NCI-H1105 treated with DMSO at 0.1 percent for 48 hours (cell line): ENCODE data around the gene OXSR1.
"Not testable (repeated sequence)": the region's sequence is repeated elsewhere in the genome, so short reads cannot be mapped to it uniquely, and the experiment has no call there.

Experiments used
- DNase-seq: peaks from one replicate; lab custom pipeline; 2025; lab: John Stamatoyannopoulos, UW

Gene OXSR1

GRCh38 chr3:38271553-38271952 is 106.2 kb downstream of the OXSR1 start:
- no peak for DNase-seq

GRCh38 chr3:38274864-38275649 is 109.7 kb downstream of the OXSR1 start:
- DNase-seq: no peak

- no peak for DNase-seq
Measured at GRCh38 chr3:38275658-38276057, 110.3 kb downstream of the OXSR1 start.

- DNase-seq: no peak
Measured at GRCh38 chr3:38276081-38276916, 111.0 kb downstream of the OXSR1 start.

- DNase-seq: no peak
Measured at GRCh38 chr3:38276917-38277630, 111.7 kb downstream of the OXSR1 start.

- DNase-seq: no peak
Measured at GRCh38 chr3:38278841-38279240, 113.5 kb downstream of the OXSR1 start.

GRCh38 chr3:38281895-38282686 is 116.8 kb downstream of the OXSR1 start, which contains the start of gene SLC22A14:
TSS of gene SLC22A14 (plus strand) at chr3:38282294. CDS start at chr3:38306027, 23,733 bp downstream.
- DNase-seq: no peak

- no peak for DNase-seq
Measured at GRCh38 chr3:38283810-38284755, 118.7 kb downstream of the OXSR1 start.

- no peak for DNase-seq
Measured at GRCh38 chr3:38284756-38285150, 119.4 kb downstream of the OXSR1 start.

- DNase-seq: not testable (repeated sequence)
Measured at GRCh38 chr3:38289286-38290217, 124.2 kb downstream of the OXSR1 start.

- not testable (repeated sequence) for DNase-seq
Measured at GRCh38 chr3:38297053-38297452, 131.7 kb downstream of the OXSR1 start.

GRCh38 chr3:38297537-38297936 is 132.2 kb downstream of the OXSR1 start:
- no peak for DNase-seq

GRCh38 chr3:38297947-38298711 is 132.8 kb downstream of the OXSR1 start:
- no peak for DNase-seq
